ENCODE data around the gene USP24.
"Not testable (repeated sequence)": the region's sequence is repeated elsewhere in the genome, so short reads cannot be mapped to it uniquely, and the experiment has no call there.

Gene USP24

GRCh38 chr1:55196433-55197035, 18.6 kb downstream of the USP24 start:
- DNase-seq: no peak

GRCh38 chr1:55195521-55196233, 19.5 kb downstream of the USP24 start:
- DNase-seq: no peak

GRCh38 chr1:55194851-55195250, 20.3 kb downstream of the USP24 start:
- no peak for DNase-seq

GRCh38 chr1:55192093-55192492, 23.1 kb downstream of the USP24 start:
- DNase-seq: no peak

GRCh38 chr1:55191219-55191952, 23.8 kb downstream of the USP24 start:
- not testable (repeated sequence) for DNase-seq

GRCh38 chr1:55190109-55190508, 25.1 kb downstream of the USP24 start:
- DNase-seq: no peak

- DNase-seq: no peak
These were observed 26.3 kb downstream of the USP24 start for GRCh38 chr1:55188909-55189308.

- no peak for DNase-seq
These were observed 29.3 kb downstream of the USP24 start for GRCh38 chr1:55185832-55186231.

- DNase-seq: no peak
These were observed 30.3 kb downstream of the USP24 start for GRCh38 chr1:55184859-55185258.

- DNase-seq: no peak
These were observed 33.5 kb downstream of the USP24 start for GRCh38 chr1:55181666-55182065.

GRCh38 chr1:55180075-55180670, 35.0 kb downstream of the USP24 start:
- no peak for DNase-seq

- no peak for DNase-seq
These were observed 35.9 kb downstream of the USP24 start for GRCh38 chr1:55179177-55179835.

GRCh38 chr1:55172687-55173086, 42.5 kb downstream of the USP24 start:
- no peak for DNase-seq

- no peak for DNase-seq
These were observed 42.9 kb downstream of the USP24 start for GRCh38 chr1:55172272-55172671.

GRCh38 chr1:55171694-55172093, 43.5 kb downstream of the USP24 start:
- DNase-seq: no peak

GRCh38 chr1:55170426-55170825, 44.7 kb downstream of the USP24 start:
- no peak for DNase-seq

- no peak for DNase-seq
These were observed 46.0 kb downstream of the USP24 start for GRCh38 chr1:55169126-55169525.

GRCh38 chr1:55168353-55168752, 46.8 kb downstream of the USP24 start:
- DNase-seq: no peak

- no peak for DNase-seq
These were observed 47.8 kb downstream of the USP24 start for GRCh38 chr1:55167224-55167871.

GRCh38 chr1:55164906-55165305, 50.3 kb downstream of the USP24 start:
- DNase-seq: no peak

- no peak for DNase-seq
These were observed 55.6 kb downstream of the USP24 start for GRCh38 chr1:55159571-55159970.

- no peak for DNase-seq
These were observed 58.6 kb downstream of the USP24 start for GRCh38 chr1:55156608-55157007.

GRCh38 chr1:55156093-55156492, 59.1 kb downstream of the USP24 start:
- DNase-seq: no peak
